Activated CD8-positive, alpha-beta T cell treated with anti-CD3 and anti-CD28 coated beads for 36 hours (primary cell): ENCODE results near the gene MAPK6. TPM values are rescaled to one million over a fixed set of nuclear protein-coding genes. Genes with fewer than 3 reads are reported as not detected.

Source experiments
- ATAC-seq: fragments of 200-7000 bp; cut with Tn5 transposase; one replicate; pipeline ENCODE4 v1.10.0; 2021; ENCODE audit warnings: mild to moderate bottlenecking, moderate library complexity
- CTCF ChIA-PET: fragments of 350-600 bp; sonication (Branson Sonifier 250); formaldehyde crosslinking; loops from one replicate; lab custom pipeline; 2021; ENCODE audit warnings: antibody characterized with exemption; lab: Charles Lee
- POLR2A ChIA-PET: fragments of 350-600 bp; sonication (Branson Sonifier 250); formaldehyde crosslinking; loops from one replicate; lab custom pipeline; 2021; ENCODE audit warnings: antibody characterized with exemption; lab: Charles Lee
- DNase-seq: peaks from one replicate; pipeline ENCODE4 v3.0.0-alpha.2; 2020
- H3K27ac Mint-ChIP-seq: one replicate; pipeline ENCODE4 v1.8.0; 2021; ENCODE audit warnings: mild to moderate bottlenecking, mixed read lengths
- H3K27me3 Mint-ChIP-seq: one replicate; pipeline ENCODE4 v1.8.0; 2021; ENCODE audit warnings: mixed read lengths
- H3K36me3 Mint-ChIP-seq: one replicate; pipeline ENCODE4 v1.8.0; 2021; ENCODE audit warnings: low read depth, mixed read lengths
- H3K4me1 Mint-ChIP-seq: one replicate; pipeline ENCODE4 v1.8.0; 2021; ENCODE audit warnings: low read depth, mixed read lengths
- H3K4me3 Mint-ChIP-seq: one replicate; pipeline ENCODE4 v1.8.0; 2021; ENCODE audit warnings: mild to moderate bottlenecking, moderate library complexity, mixed read lengths
- H3K9me3 Mint-ChIP-seq: one replicate; pipeline ENCODE4 v1.8.0; 2021; ENCODE audit warnings: mixed read lengths
- CTCF ChIP-seq: fragments of 200-600 bp; IDR thresholded peaks from one replicate; pipeline ENCODE4 v1.8.0; 2022; ENCODE audit warnings: antibody characterized with exemption, mild to moderate bottlenecking
- intact Hi-C: fragments of 100-400 bp; cut with micrococcal nuclease; formaldehyde crosslinking; loops from one replicate; pipeline ENCODE4 v1.10.0; 2022
- total RNA-seq, 2 experiments: library from RNA; stranded (reverse); gene quantifications; one replicate each; pipeline ENCODE4 v1.2.3, GENCODE V29; 2021

The MAPK6 gene
- total RNA-seq, 2 experiments from 2014 or later: 40.5 to 42.2 TPM

- H3K4me3 Mint-ChIP-seq: no peak overlapping the region
- no peak overlapping the region for H3K27ac Mint-ChIP-seq
- POLR2A ChIA-PET: interaction anchor here (0.6 kb wide), 1 partner anchor 1823 kb away, joined by 3 read pairs; no protein-coding TSS in a partner anchor
- H3K4me1 Mint-ChIP-seq: no peaks in the 10 kb centered on the region
- no peak for TF ChIP-seq CTCF
- H3K27me3 Mint-ChIP-seq: peaks cover 10% of the 10 kb centered on the region
- no peak for ATAC-seq
- no peak for DNase-seq
- intact Hi-C loops: no loop called here
- no peaks in the 10 kb centered on the region for H3K36me3 Mint-ChIP-seq
- no peaks in the 10 kb centered on the region for H3K9me3 Mint-ChIP-seq
- CTCF ChIA-PET: no interaction called here
These were observed 85.5 kb downstream of the MAPK6 start for GRCh38 chr15:52104532-52105004.

- H3K4me1 Mint-ChIP-seq: no peaks in the 10 kb centered on the region
- no peak for TF ChIP-seq CTCF
- H3K27ac Mint-ChIP-seq: no peak overlapping the region
- no peaks in the 10 kb centered on the region for H3K36me3 Mint-ChIP-seq
- H3K4me3 Mint-ChIP-seq: no peak overlapping the region
- intact Hi-C loops: no loop called here
- H3K9me3 Mint-ChIP-seq: no peaks in the 10 kb centered on the region
- ChIA-PET CTCF (interaction anchor here (1.0 kb wide), 1 partner anchor 103 kb away, joined by 3 read pairs; no protein-coding TSS in a partner anchor), POLR2A (no interaction called here)
- ATAC-seq (no peak), DNase-seq (no peak)
- peaks cover 19% of the 10 kb centered on the region for H3K27me3 Mint-ChIP-seq
These were observed 86.8 kb downstream of the MAPK6 start for GRCh38 chr15:52105846-52106245.

- no peaks in the 10 kb centered on the region for H3K4me1 Mint-ChIP-seq
- intact Hi-C loops: no loop called here
- peaks cover 27% of the 10 kb centered on the region for H3K27me3 Mint-ChIP-seq
- H3K9me3 Mint-ChIP-seq: no peaks in the 10 kb centered on the region
- no peaks in the 10 kb centered on the region for H3K36me3 Mint-ChIP-seq
- ATAC-seq (no peak), DNase-seq (no peak)
- ChIA-PET POLR2A (interaction anchor here (0.7 kb wide), 1 partner anchor 135 kb away, joined by 3 read pairs; the partner anchor contains the start of gene LEO1), CTCF (interaction anchor here (1.0 kb wide), 1 partner anchor 30 kb away, joined by 3 read pairs; no protein-coding TSS in a partner anchor)
- H3K4me3 Mint-ChIP-seq: no peak overlapping the region
- H3K27ac Mint-ChIP-seq: no peak overlapping the region
- no peak for TF ChIP-seq CTCF
These were observed 87.6 kb downstream of the MAPK6 start for GRCh38 chr15:52106641-52107040.

- intact Hi-C loops: no loop called here
- no peak for TF ChIP-seq CTCF
- no peak for DNase-seq
- no peaks in the 10 kb centered on the region for H3K9me3 Mint-ChIP-seq
- H3K27ac Mint-ChIP-seq: no peak overlapping the region
- POLR2A ChIA-PET: interaction anchor here (0.7 kb wide), 1 partner anchor 136 kb away, joined by 3 read pairs; the partner anchor contains the start of gene LEO1
- CTCF ChIA-PET: interaction anchor here (1.0 kb wide), 1 partner anchor 30 kb away, joined by 3 read pairs; no protein-coding TSS in a partner anchor
- no peaks in the 10 kb centered on the region for H3K36me3 Mint-ChIP-seq
- H3K27me3 Mint-ChIP-seq: peaks cover 27% of the 10 kb centered on the region
- no peak overlapping the region for H3K4me3 Mint-ChIP-seq
- H3K4me1 Mint-ChIP-seq: no peaks in the 10 kb centered on the region
- ATAC-seq: no peak
These were observed 88.2 kb downstream of the MAPK6 start for GRCh38 chr15:52107238-52107637.
